GM12878 (cell line): Measurements from ENCODE around the gene NCAM1.

Experiments
- CHD1 ChIP-seq: IDR thresholded peaks from 2 replicates; pipeline ENCODE4 v1.6.1; 2012; ENCODE audit warnings: low read depth, low read length, improper control_type of control experiment
- CREB1 ChIP-seq: IDR thresholded peaks from 2 replicates; pipeline ENCODE4 v1.6.1; 2012; ENCODE audit warnings: low read depth, mild to moderate bottlenecking, inconsistent platforms
- POLR2A ChIP-seq: IDR thresholded peaks from 2 replicates; pipeline ENCODE4 v1.6.1; 2011; ENCODE audit warnings: low read depth, mild to moderate bottlenecking, low read length
- RUNX3 ChIP-seq: IDR thresholded peaks from 2 replicates; pipeline ENCODE4 v1.6.1; 2012; ENCODE audit warnings: low read length, inconsistent platforms
- SMC3 ChIP-seq: IDR thresholded peaks from 2 replicates; pipeline ENCODE4 v1.6.1; 2011; ENCODE audit warnings: low read length, improper control_type of control experiment, borderline replicate concordance
- TF ChIP-seq, protein P1 (sequence below), 3 experiments: IDR thresholded peaks in 2 of 3; conservative IDR thresholded peaks in 1 of 3; 2 replicates each; pipeline ENCODE4 v1.5.1; 2011; ENCODE audit warnings: low read depth in 3 of 3, low read length in 3 of 3, mild to moderate bottlenecking in 3 of 3, control low read depth in 2 of 3, moderate library complexity in 2 of 3, inconsistent platforms in 1 of 3, mixed read lengths in 1 of 3; ENCODE audit not compliant: control insufficient read depth in 2 of 3, insufficient read depth in 1 of 3; ENCODE audit errors: extremely low read depth in 1 of 3
- TF ChIP-seq, protein P2 (sequence below): IDR thresholded peaks from 2 replicates; pipeline ENCODE4 v1.6.1; 2011; ENCODE audit warnings: low read depth, low read length, improper control_type of control experiment, borderline replicate concordance
- TF ChIP-seq, protein P3 (sequence below): fragments of 450-650 bp; IDR thresholded peaks from 2 replicates; pipeline ENCODE4 v1.6.1; 2018; ENCODE audit warnings: borderline replicate concordance, mild to moderate bottlenecking; ENCODE audit not compliant: partially characterized antibody

DNA sequence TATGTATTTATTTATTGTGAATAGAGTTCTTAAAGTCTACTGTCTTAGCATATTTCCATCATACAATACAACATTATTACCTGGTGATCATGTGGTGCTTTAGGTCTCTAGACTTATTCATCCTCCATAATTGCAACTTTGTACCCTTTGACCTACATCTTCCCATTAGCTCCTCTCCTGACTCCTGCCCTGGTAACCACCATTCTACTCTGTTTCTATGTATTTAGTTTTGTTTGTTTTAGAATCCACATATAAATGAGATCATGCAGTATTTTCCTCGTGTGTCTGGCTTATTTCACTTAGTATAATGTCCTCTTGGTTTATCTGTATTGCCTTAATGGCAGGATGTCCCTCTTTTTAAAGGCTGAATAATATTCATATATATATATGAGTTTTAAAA, 22.7 kb downstream of the NCAM1 start:
- TF ChIP-seq, protein P1, sequence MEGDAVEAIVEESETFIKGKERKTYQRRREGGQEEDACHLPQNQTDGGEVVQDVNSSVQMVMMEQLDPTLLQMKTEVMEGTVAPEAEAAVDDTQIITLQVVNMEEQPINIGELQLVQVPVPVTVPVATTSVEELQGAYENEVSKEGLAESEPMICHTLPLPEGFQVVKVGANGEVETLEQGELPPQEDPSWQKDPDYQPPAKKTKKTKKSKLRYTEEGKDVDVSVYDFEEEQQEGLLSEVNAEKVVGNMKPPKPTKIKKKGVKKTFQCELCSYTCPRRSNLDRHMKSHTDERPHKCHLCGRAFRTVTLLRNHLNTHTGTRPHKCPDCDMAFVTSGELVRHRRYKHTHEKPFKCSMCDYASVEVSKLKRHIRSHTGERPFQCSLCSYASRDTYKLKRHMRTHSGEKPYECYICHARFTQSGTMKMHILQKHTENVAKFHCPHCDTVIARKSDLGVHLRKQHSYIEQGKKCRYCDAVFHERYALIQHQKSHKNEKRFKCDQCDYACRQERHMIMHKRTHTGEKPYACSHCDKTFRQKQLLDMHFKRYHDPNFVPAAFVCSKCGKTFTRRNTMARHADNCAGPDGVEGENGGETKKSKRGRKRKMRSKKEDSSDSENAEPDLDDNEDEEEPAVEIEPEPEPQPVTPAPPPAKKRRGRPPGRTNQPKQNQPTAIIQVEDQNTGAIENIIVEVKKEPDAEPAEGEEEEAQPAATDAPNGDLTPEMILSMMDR (IDR thresholded peaks at IDR 0.05 in 2 of 3, conservative IDR thresholded peaks at IDR 0.05 in 1 of 3; ENCODE audit: control insufficient read depth in 2 of 3, extremely low read depth in 1 of 3, insufficient read depth in 1 of 3, low read depth in 3 of 3, low read length in 3 of 3): no peak
- TF ChIP-seq CHD1 (no peak), SMC3 (no peak), POLR2A (no peak), CREB1 (no peak), RUNX3 (no peak)
- TF ChIP-seq, protein P2, sequence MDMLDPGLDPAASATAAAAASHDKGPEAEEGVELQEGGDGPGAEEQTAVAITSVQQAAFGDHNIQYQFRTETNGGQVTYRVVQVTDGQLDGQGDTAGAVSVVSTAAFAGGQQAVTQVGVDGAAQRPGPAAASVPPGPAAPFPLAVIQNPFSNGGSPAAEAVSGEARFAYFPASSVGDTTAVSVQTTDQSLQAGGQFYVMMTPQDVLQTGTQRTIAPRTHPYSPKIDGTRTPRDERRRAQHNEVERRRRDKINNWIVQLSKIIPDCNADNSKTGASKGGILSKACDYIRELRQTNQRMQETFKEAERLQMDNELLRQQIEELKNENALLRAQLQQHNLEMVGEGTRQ: no peak
- TF ChIP-seq, protein P3, sequence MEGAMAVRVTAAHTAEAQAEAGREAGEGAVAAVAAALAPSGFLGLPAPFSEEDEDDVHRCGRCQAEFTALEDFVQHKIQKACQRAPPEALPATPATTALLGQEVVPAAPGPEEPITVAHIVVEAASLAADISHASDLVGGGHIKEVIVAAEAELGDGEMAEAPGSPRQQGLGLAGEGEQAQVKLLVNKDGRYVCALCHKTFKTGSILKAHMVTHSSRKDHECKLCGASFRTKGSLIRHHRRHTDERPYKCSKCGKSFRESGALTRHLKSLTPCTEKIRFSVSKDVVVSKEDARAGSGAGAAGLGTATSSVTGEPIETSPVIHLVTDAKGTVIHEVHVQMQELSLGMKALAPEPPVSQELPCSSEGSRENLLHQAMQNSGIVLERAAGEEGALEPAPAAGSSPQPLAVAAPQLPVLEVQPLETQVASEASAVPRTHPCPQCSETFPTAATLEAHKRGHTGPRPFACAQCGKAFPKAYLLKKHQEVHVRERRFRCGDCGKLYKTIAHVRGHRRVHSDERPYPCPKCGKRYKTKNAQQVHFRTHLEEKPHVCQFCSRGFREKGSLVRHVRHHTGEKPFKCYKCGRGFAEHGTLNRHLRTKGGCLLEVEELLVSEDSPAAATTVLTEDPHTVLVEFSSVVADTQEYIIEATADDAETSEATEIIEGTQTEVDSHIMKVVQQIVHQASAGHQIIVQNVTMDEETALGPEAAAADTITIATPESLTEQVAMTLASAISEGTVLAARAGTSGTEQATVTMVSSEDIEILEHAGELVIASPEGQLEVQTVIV: no peak
